Nucleus accumbens (tissue), 56 donors: ENCODE data around the gene IL20RB.

Experiments
- DNase-seq, 56 donors: peaks; one replicate each; lab custom pipeline; 2025; lab: John Stamatoyannopoulos, UW

Gene IL20RB

GRCh38 chr3:136957751-136958288 is at the start of gene IL20RB:
TSS of gene IL20RB (plus strand) at chr3:136957983. CDS start at chr3:136958114, 131 bp downstream.
- no peak for DNase-seq

GRCh38 chr3:136908297-136908696 is 49.5 kb upstream of the IL20RB start:
- no peak for DNase-seq

GRCh38 chr3:136909187-136909586 is 48.6 kb upstream of the IL20RB start:
- no peak for DNase-seq

- DNase-seq, result no peak
Observed at GRCh38 chr3:136910697-136911096, 47.1 kb upstream of the IL20RB start.

GRCh38 chr3:136913168-136913567 is 44.6 kb upstream of the IL20RB start:
- DNase-seq, result no peak

GRCh38 chr3:136914739-136915138 is 43.0 kb upstream of the IL20RB start:
- no peak for DNase-seq

GRCh38 chr3:136916223-136916622 is 41.6 kb upstream of the IL20RB start:
- DNase-seq, result no peak

- DNase-seq, result no peak
Observed at GRCh38 chr3:136919799-136920580, 37.8 kb upstream of the IL20RB start.

GRCh38 chr3:136920904-136921611 is 36.7 kb upstream of the IL20RB start:
- no peak for DNase-seq

GRCh38 chr3:136925425-136926190 is 32.2 kb upstream of the IL20RB start:
- DNase-seq, result no peak

GRCh38 chr3:136928240-136928639 is 29.5 kb upstream of the IL20RB start:
- DNase-seq, result no peak

GRCh38 chr3:136929977-136930670 is 27.7 kb upstream of the IL20RB start:
- peak in 20 of 56 donors; percentile 0 to 41 (median 4) for DNase-seq

- no peak for DNase-seq
Observed at GRCh38 chr3:136931606-136932005, 26.2 kb upstream of the IL20RB start.

- DNase-seq, result no peak
Observed at GRCh38 chr3:136932523-136932922, 25.3 kb upstream of the IL20RB start.

GRCh38 chr3:136932978-136933772 is 24.6 kb upstream of the IL20RB start:
- DNase-seq, result no peak

GRCh38 chr3:136937175-136937574 is 20.6 kb upstream of the IL20RB start:
- DNase-seq, result no peak

GRCh38 chr3:136937851-136938250 is 19.9 kb upstream of the IL20RB start:
- DNase-seq, result no peak

GRCh38 chr3:136938334-136938733 is 19.4 kb upstream of the IL20RB start:
- no peak for DNase-seq

GRCh38 chr3:136939489-136939888 is 18.3 kb upstream of the IL20RB start:
- DNase-seq, result no peak
